GM18505 (cell line): ENCODE measurements around the gene TTLL11.
A peak's percentile ranks its signal among the peaks of the same experiment; 100 is the strongest.

ENCODE experiments used
- ATAC-seq: cut with Tn5 transposase; IDR thresholded peaks from one replicate; pipeline ENCODE4 v1.9.1; 2021; ENCODE audit not compliant: unreplicated experiment
- POLR2A ChIP-seq: IDR thresholded peaks from 4 replicates; pipeline ENCODE4 v1.6.1; 2011; ENCODE audit warnings: borderline replicate concordance; ENCODE audit not compliant: insufficient read depth, insufficient read length; ENCODE audit errors: extremely low read depth

Gene TTLL11

GRCh38 chr9:122092611-122093506, at the start of gene TTLL11:
TTLL11 (minus strand) TSS chr9:122093308; CDS start chr9:122093148, 160 bp downstream.
- TF ChIP-seq POLR2A, result peak; percentile 56
- peak; percentile 93 for ATAC-seq

- no peak for TF ChIP-seq POLR2A
- ATAC-seq, result no peak
These were observed 48.6 kb upstream of the TTLL11 start for GRCh38 chr9:122141671-122142070.

GRCh38 chr9:122140368-122141193, 47.5 kb upstream of the TTLL11 start:
- no peak for TF ChIP-seq POLR2A
- ATAC-seq, result no peak

GRCh38 chr9:122138560-122139268, 45.6 kb upstream of the TTLL11 start:
- no peak for TF ChIP-seq POLR2A
- ATAC-seq, result no peak

GRCh38 chr9:122135529-122135859, 42.4 kb upstream of the TTLL11 start:
- TF ChIP-seq POLR2A, result no peak

GRCh38 chr9:122134822-122135528, 41.9 kb upstream of the TTLL11 start:
- TF ChIP-seq POLR2A, result no peak

More at GRCh38 chr9:122135529-122135859, 42.4 kb upstream of the TTLL11 start:
- no peak for ATAC-seq

GRCh38 chr9:122133984-122134535, 41.0 kb upstream of the TTLL11 start:
- no peak for ATAC-seq
- TF ChIP-seq POLR2A, result no peak

More at GRCh38 chr9:122134822-122135528, 41.9 kb upstream of the TTLL11 start:
- no peak for ATAC-seq

GRCh38 chr9:122133263-122133983, 40.3 kb upstream of the TTLL11 start:
- no peak for ATAC-seq
- TF ChIP-seq POLR2A, result no peak

- ATAC-seq, result no peak
- TF ChIP-seq POLR2A, result no peak
These were observed 39.4 kb upstream of the TTLL11 start for GRCh38 chr9:122132539-122132938.

GRCh38 chr9:122131401-122132001, 38.4 kb upstream of the TTLL11 start:
- no peak for ATAC-seq
- TF ChIP-seq POLR2A, result no peak

- TF ChIP-seq POLR2A, result no peak
- no peak for ATAC-seq
These were observed 37.7 kb upstream of the TTLL11 start for GRCh38 chr9:122130837-122131236.
